ENCODE data around the gene SLC22A5. TPM values are rescaled to one million over a fixed set of nuclear protein-coding genes. Genes with fewer than 3 reads are reported as not detected.

Gene SLC22A5
- total and polyA plus RNA-seq, 2 donors (not counting 3 experiments of a cell fraction or from before 2014, with no cell fraction given), result 3.6 to 9.3 TPM

DNA sequence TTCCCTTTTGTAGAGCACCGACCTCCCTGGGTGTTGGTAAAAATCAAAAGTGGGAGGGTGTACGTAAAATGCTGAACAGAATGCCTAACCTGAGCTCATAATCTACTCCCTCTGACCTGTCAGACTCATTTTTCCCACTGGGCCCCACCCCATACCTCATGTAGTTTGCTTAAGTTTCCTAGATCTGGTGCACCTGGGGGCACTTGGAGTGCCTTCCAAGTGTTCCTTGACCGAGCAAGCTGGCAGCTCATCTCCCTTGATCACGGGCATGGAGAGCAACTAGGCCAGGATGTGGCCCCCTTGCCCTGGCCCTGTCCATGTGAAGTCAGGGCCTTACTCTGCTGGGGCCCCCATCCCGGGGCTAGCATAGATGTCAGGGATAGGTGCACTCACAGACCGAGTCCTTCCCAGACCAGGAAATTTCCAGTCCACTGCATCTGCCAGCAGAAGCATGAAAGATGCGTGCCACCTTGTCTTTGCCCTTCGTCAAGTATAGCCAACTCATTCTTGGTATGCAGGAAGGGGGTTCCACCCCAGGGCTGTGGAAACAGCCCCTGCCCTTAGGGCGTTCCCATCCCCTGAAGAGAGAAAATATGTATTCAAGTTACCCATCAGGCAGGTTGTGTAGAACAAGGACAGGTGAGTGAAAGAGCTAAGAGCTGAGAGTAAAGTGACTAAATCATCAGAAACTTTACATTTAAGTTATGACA lies 41.9 kb downstream of the SLC22A5 start:
- peak overlapping the region; percentile 87 for H2AFZ ChIP-seq (ENCODE audit: low read depth, low read length)
- no peaks in the 10 kb centered on the region for H3K9me1 ChIP-seq (replicated peaks; ENCODE audit: control insufficient read depth, extremely low read depth, insufficient read depth, low read length)
- peak overlapping the region; percentile 92 for H3K9ac ChIP-seq (replicated peaks; ENCODE audit: extremely low read depth, insufficient read depth, low read length)
- dilution Hi-C loops (cut with MboI; ENCODE audit: extremely low pct_ligation_motif_present, low sequenced_read_pairs), result no loop called here
- FAIRE-seq, result no peak
- H3K27me3 ChIP-seq (ENCODE audit: control insufficient read depth in 2 of 2, insufficient read depth in 2 of 2, low read length in 2 of 2), result no peaks in the 10 kb centered on the region
- peak overlapping the region; percentile 92 for H3K27ac ChIP-seq (ENCODE audit: insufficient read depth, low read depth, low read length)
- peaks cover 46% of the 10 kb centered on the region for H3K4me1 ChIP-seq (ENCODE audit: control insufficient read depth, extremely low read depth, insufficient read depth, low read length)
- ChIA-PET POLR2A (interaction anchor here (1.6 kb wide), 1 partner anchor 79 kb away, joined by 6 read pairs; the partner anchor contains the start of gene IRF1), CTCF (interaction anchor here (0.7 to 3.9 kb wide), 9 partner anchors 9 to 409 kb away, joined by 3 to 59 read pairs (median 5); partner anchors contain the start of genes IRF1 and SLC22A4)
- H3K79me2 ChIP-seq (ENCODE audit: control insufficient read depth, insufficient read depth, low read length), result peaks cover 3% of the 10 kb centered on the region
- TF ChIP-seq POLR2A (IDR thresholded peaks at IDR 0.05; ENCODE audit: low read depth, low read length), result no peak
- no peak for TF ChIP-seq MYC (IDR thresholded peaks at IDR 0.05; ENCODE audit: low read depth, low read length)
- TF ChIP-seq EZH2 (IDR thresholded peaks at IDR 0.05; ENCODE audit: borderline replicate concordance, low read depth, low read length, severe bottlenecking), result no peak
- no peak for TF ChIP-seq FOS (IDR thresholded peaks at IDR 0.05; ENCODE audit: borderline replicate concordance, insufficient read depth, low read length)
- TF ChIP-seq POLR2AphosphoS5 (IDR thresholded peaks at IDR 0.05; ENCODE audit: insufficient read depth, low read depth, low read length), result no peak
- no peak for TF ChIP-seq GATA2 (IDR thresholded peaks at IDR 0.05; ENCODE audit: insufficient read depth, insufficient read length, low read depth, low read length)
- TF ChIP-seq, protein P1, sequence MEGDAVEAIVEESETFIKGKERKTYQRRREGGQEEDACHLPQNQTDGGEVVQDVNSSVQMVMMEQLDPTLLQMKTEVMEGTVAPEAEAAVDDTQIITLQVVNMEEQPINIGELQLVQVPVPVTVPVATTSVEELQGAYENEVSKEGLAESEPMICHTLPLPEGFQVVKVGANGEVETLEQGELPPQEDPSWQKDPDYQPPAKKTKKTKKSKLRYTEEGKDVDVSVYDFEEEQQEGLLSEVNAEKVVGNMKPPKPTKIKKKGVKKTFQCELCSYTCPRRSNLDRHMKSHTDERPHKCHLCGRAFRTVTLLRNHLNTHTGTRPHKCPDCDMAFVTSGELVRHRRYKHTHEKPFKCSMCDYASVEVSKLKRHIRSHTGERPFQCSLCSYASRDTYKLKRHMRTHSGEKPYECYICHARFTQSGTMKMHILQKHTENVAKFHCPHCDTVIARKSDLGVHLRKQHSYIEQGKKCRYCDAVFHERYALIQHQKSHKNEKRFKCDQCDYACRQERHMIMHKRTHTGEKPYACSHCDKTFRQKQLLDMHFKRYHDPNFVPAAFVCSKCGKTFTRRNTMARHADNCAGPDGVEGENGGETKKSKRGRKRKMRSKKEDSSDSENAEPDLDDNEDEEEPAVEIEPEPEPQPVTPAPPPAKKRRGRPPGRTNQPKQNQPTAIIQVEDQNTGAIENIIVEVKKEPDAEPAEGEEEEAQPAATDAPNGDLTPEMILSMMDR (IDR thresholded peaks at IDR 0.05; ENCODE audit: extremely low read depth in 1 of 2, insufficient read depth in 1 of 2, low read depth in 1 of 2, low read length in 2 of 2), result no peak
- TF ChIP-seq JUN (IDR thresholded peaks at IDR 0.05; ENCODE audit: borderline replicate concordance, insufficient read depth, insufficient read length, low read depth), result no peak
- peak overlapping the region; percentile 93 for H3K4me2 ChIP-seq (ENCODE audit: insufficient read depth, low read length)
- intact Hi-C loops (cut with micrococcal nuclease), result no loop called here
- H3K4me3 ChIP-seq (replicated peaks in 1 of 3; ENCODE audit: insufficient read depth in 1 of 3, low read depth in 1 of 3, low read length in 3 of 3), result peak overlapping the region; percentile 69 to 77 (median 76)
- H3K9me3 ChIP-seq (replicated peaks; ENCODE audit: control insufficient read depth, insufficient read depth, low read length), result no peaks in the 10 kb centered on the region
- no peaks in the 10 kb centered on the region for H4K20me1 ChIP-seq (replicated peaks; ENCODE audit: control insufficient read depth, extremely low read depth, insufficient read depth, low read length)
- H3K36me3 ChIP-seq (ENCODE audit: control insufficient read depth in 2 of 2, extremely low read depth in 1 of 2, insufficient read depth in 2 of 2, low read length in 2 of 2), result no peaks in the 10 kb centered on the region
- DNase-seq (ENCODE audit: low read depth, low spot score), result no peak
- BruUV-seq (replicated peaks), result no TSS peak
